ENCODE measurements around the gene MACROD2. TPM values are rescaled to one million over a fixed set of nuclear protein-coding genes. Genes with fewer than 3 reads are reported as not detected.

The MACROD2 gene
- total and polyA plus RNA-seq, 2 experiments from 2014 or later = 2.8 to 4.3 TPM

DNA sequence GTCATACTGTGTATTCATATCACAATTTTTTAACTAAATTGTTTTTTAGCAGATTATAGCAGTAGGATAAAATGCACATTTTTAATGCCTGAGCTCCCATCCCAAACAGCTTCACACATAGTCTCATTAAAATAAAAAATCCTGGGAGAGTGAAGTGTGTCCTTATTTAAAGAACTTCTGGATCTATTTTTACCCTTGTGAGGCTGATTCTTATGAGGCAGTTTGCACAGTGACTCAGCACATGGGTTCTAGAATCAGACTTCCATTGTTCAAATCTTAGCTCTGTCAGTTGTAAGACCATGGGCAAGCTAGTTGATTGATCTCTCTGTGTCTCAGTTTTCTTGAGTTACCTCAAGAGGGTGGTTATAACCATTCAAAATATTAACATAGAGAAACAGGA lies 72.3 kb downstream of the MACROD2 start:
- no peaks in the 10 kb centered on the region for H3K4me1 Mint-ChIP-seq
- Histone ChIP-seq H3K79me2 (replicated peaks; ENCODE audit: insufficient read depth) (no peaks in the 10 kb centered on the region), H3K9me2 (ENCODE audit: insufficient read depth) (no peaks in the 10 kb centered on the region), H3K4me2 (no peak overlapping the region), H3K4me1 (ENCODE audit: insufficient read depth) (no peaks in the 10 kb centered on the region), H3K27ac (ENCODE audit: low read depth) (no peak overlapping the region), H2AFZ (no peak overlapping the region), H4K20me1 (replicated peaks; ENCODE audit: insufficient read depth) (no peaks in the 10 kb centered on the region), H3K36me3 (ENCODE audit: insufficient read depth) (no peaks in the 10 kb centered on the region), H3K27me3 (ENCODE audit: insufficient read depth) (no peaks in the 10 kb centered on the region), H3F3A (replicated peaks; ENCODE audit: low read depth) (no peaks in the 10 kb centered on the region), H3K4me3 (no peak overlapping the region)
- no peak overlapping the region for H3K4me3 Mint-ChIP-seq
- ATAC-seq (no peak), DNase-seq (ENCODE audit: low spot score) (no peak)
- no peaks in the 10 kb centered on the region for H3K27me3 Mint-ChIP-seq (ENCODE audit: insufficient read depth, low read depth, poor library complexity)
- H3K27ac Mint-ChIP-seq = no peak overlapping the region
- TF ChIP-seq ZNF114 (CRISPR knock-in tag; IDR thresholded peaks at IDR 0.05) = no peak
- TF ChIP-seq, protein P1, sequence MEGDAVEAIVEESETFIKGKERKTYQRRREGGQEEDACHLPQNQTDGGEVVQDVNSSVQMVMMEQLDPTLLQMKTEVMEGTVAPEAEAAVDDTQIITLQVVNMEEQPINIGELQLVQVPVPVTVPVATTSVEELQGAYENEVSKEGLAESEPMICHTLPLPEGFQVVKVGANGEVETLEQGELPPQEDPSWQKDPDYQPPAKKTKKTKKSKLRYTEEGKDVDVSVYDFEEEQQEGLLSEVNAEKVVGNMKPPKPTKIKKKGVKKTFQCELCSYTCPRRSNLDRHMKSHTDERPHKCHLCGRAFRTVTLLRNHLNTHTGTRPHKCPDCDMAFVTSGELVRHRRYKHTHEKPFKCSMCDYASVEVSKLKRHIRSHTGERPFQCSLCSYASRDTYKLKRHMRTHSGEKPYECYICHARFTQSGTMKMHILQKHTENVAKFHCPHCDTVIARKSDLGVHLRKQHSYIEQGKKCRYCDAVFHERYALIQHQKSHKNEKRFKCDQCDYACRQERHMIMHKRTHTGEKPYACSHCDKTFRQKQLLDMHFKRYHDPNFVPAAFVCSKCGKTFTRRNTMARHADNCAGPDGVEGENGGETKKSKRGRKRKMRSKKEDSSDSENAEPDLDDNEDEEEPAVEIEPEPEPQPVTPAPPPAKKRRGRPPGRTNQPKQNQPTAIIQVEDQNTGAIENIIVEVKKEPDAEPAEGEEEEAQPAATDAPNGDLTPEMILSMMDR (conservative IDR thresholded peaks at IDR 0.05; ENCODE audit: low read depth in 2 of 2) = no peak
- TF ChIP-seq STAT1 (IDR thresholded peaks at IDR 0.05; ENCODE audit: unreplicated experiment) = no peak
- TF ChIP-seq, protein P2, sequence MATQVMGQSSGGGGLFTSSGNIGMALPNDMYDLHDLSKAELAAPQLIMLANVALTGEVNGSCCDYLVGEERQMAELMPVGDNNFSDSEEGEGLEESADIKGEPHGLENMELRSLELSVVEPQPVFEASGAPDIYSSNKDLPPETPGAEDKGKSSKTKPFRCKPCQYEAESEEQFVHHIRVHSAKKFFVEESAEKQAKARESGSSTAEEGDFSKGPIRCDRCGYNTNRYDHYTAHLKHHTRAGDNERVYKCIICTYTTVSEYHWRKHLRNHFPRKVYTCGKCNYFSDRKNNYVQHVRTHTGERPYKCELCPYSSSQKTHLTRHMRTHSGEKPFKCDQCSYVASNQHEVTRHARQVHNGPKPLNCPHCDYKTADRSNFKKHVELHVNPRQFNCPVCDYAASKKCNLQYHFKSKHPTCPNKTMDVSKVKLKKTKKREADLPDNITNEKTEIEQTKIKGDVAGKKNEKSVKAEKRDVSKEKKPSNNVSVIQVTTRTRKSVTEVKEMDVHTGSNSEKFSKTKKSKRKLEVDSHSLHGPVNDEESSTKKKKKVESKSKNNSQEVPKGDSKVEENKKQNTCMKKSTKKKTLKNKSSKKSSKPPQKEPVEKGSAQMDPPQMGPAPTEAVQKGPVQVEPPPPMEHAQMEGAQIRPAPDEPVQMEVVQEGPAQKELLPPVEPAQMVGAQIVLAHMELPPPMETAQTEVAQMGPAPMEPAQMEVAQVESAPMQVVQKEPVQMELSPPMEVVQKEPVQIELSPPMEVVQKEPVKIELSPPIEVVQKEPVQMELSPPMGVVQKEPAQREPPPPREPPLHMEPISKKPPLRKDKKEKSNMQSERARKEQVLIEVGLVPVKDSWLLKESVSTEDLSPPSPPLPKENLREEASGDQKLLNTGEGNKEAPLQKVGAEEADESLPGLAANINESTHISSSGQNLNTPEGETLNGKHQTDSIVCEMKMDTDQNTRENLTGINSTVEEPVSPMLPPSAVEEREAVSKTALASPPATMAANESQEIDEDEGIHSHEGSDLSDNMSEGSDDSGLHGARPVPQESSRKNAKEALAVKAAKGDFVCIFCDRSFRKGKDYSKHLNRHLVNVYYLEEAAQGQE (IDR thresholded peaks at IDR 0.05; ENCODE audit: unreplicated experiment) = no peak
- no peak for TF ChIP-seq ZNF331 (CRISPR knock-in tag; IDR thresholded peaks at IDR 0.05; ENCODE audit: low read depth)
- no peak for TF ChIP-seq NANOG (IDR thresholded peaks at IDR 0.05; ENCODE audit: borderline replicate concordance)
- no peak for TF ChIP-seq ZNF462 (CRISPR knock-in tag; IDR thresholded peaks at IDR 0.05)
- H3K36me3 Mint-ChIP-seq (ENCODE audit: low read depth) = no peaks in the 10 kb centered on the region
- H3K9me3 Mint-ChIP-seq = no peaks in the 10 kb centered on the region

Measured in GM23338 (cell line).